HG03064 (cell line): ENCODE results near the gene SMU1.
"Not testable (repeated sequence)": the region's sequence is repeated elsewhere in the genome, so short reads cannot be mapped to it uniquely, and the experiment has no call there.

ENCODE experiments used
- ATAC-seq: cut with Tn5 transposase; IDR thresholded peaks from one replicate; pipeline ENCODE4 v1.9.1; 2021; ENCODE audit warnings: low read depth; ENCODE audit not compliant: unreplicated experiment

The SMU1 gene

DNA sequence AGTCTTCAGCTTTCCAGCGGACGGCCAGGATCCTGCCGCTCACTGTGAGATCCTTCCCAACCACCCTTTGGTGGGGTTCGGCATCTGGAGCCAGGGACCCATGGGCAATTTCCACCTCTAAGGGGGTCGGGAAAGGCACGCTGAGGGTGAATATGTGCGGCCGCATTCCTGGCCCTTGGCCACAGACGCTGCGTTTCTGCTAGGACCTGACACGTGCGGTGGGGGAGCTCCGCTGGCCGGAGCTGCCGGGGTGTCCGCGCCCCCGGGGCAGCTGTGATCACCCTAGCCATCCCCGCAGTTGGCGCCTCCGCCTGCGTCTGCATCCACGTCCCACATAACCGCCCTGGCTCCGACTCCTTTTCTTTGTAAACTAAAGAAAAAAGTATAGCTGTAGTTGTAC is 56.7 kb downstream of the SMU1 start:
- ATAC-seq: no peak

DNA sequence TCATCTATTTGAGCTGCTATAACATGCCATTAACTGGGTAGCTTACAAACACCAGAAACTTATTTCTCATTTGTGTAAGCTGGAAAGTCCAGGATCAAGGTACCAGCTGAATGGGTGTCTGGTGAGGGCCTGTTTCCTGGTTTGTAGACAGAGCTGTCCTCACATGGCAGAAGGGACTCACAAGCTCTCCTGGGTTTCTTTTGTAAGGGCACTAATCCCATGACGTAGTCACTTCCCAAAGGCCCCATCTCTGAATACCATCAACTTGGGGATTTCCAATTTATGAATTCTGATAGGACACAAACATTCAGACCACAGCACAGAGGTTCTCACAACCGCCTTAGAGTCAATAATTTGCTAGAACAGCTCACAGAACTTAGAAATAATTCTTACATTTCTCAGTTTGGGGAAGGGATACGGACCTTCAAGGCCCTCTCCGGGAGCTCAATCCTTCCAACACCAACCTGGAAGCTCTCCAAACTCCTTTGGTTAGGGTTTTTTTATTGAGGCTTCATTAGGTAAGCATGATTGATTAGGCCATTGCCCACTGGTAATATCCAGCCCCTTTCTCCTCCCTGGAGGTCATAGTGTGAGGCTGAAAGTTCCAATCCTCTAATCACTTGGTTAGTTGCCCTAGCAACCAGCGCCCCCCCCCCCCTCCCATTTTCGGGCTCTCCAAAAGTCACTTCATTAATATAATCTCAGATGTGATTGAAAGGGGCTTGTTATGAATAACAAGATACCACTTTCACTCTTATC is 59.0 kb downstream of the SMU1 start:
- ATAC-seq: no peak

DNA sequence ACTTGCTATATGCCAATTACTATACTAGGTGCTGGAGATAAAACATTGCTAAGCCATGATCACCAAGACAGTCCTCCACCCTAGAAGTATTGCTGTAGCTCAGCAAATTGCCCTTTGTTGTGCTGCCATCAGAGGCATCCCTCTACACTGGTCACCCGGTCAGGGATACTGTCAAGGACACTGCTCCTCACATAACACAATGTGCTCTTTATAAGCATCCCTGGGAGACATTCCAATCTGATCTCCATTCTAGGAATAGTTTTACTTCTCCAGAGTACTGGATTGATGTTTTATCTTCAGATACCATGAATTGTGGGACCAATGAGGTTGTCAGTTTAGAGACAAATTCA is 61.8 kb downstream of the SMU1 start:
- ATAC-seq: no peak

DNA sequence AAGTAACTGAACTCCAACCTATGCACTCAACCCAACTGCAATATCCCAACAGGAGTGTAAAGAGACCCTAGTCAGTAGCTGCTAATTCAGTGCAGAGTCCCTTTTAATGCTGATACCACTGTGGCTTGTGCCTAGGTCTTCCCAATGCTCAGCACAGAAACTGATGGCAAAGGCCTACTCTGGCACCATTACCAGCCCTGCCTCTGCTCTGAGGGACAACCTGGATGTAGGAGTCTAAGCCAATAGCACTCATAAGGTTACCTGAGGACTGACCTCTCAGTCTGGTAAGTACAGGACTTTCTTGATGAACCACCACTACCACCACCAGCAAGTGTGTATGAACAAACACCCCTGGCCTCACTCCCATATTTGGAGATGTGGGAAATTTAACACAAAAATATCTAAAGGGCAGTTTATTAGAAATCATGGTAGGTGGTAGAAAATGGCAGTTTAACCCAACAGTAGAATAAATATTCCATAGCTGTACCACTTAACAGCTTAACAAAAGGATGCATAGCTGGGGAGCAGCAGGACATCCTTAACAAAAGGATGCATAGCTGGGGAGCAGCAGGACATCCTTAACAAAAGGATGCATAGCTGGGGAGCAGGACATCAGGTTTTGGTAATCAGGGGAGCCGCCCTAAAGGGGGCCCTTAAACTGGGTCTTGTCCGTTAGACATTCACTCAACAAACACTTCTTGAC is 62.4 kb downstream of the SMU1 start:
- no peak for ATAC-seq

DNA sequence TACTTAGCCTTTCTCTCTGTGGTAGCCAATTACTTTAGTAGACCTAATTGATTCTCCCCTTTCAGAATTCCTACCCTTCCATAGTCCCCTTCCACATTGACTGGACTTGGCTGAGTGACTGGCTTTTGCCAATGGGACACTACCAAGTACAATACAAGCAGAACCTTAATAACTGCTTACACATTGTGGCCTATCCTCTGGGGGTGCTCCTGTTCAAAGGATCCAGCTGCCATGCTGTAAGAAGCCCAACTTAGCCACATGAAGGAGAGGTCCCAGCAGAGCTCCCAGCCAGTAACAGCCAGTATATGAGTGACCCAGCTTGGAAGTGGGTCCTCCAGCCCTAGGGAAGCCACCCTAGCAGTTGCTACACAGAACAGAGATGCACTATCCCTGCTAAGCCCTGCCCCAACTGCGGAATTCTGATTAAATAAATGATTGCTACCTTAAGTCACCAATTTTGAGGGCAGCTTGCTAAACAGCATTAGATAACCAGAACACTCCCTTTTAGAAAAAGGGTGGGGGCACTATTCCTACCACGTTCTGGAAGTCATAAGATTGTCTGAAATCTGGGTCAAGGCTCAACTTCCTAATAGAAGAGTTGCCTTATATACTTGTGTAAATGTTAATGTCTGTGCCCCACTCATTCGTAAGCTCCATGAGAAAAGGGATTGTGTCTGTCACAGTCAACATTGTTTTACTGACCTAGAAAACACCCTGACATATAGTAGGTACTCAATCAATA is 64.0 kb downstream of the SMU1 start:
- ATAC-seq: no peak

DNA sequence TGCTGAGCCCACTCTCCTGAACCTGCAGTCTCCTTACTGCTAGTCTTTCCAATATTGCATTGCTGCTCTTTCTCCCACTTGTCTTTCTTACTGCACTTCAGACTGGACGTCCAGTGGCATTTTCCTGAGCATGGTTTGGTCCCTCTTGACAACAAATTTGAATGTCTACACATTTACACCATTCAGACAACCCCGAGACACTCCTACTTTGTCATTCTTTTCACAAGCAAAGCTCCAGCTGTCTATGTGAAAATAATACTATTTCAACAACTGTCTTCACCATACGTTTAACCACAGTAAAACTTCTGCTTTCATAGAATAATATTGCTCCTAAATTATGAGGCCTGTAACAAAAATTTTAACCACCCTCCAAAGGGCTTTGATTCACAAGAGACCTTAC is 64.6 kb downstream of the SMU1 start:
- no peak for ATAC-seq

DNA sequence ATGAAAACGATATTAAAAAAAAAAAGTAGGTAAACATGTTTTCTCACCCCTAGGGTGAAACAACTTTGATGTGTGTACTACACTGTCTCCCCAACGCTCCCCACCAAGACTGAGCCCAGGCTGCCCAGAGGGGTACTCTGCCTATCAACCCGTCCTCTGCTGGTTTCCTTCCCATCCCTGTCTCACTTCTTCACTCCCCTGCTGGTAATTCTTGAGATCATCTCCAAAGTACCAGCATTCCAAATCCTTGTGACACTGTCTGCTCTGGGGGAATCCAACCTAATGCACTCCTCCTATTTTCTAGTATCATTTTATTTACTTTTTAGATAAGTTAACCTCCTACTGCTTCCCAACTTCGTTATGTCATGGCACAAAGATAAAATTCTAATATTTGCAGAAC is 68.7 kb downstream of the SMU1 start:
- no peak for ATAC-seq

DNA sequence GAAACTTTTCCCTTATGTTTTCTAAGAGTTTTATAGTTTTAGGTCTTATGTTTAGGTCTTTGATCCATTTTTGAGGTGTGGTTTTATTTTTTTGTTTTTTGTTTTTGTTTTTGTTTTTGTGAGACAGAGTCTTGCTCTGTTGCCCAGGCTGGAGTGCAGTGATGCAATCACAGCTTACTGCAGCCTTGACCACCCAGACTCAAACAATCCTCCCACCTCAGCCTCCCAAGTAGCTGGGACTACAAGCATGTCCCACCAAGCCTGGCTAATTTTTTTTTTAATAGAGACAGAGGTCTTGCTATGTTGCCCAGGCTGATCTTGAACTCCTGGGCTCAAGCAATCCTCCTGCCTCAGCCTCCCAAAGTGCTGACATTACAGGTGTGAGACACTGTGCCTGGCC is 71.1 kb downstream of the SMU1 start:
- not testable (repeated sequence) for ATAC-seq

DNA sequence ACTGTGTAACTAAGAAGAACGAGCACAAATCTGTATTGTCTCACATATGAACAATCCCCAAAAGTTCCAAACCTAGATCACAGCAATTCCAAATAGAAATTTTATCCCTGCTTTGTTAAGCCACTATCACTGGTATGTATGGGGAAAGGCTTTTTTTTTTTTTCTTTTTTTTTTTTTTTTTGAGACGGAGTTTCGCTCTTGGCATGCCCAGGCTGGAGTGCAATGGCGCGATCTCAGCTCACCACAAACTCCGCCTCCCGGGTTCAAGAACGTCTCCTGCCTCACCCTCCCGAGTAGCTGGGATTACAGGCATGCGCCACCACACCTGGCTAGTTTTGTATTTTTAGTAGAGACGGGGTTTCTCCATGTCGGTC is 75.8 kb downstream of the SMU1 start:
- ATAC-seq: not testable (repeated sequence)

DNA sequence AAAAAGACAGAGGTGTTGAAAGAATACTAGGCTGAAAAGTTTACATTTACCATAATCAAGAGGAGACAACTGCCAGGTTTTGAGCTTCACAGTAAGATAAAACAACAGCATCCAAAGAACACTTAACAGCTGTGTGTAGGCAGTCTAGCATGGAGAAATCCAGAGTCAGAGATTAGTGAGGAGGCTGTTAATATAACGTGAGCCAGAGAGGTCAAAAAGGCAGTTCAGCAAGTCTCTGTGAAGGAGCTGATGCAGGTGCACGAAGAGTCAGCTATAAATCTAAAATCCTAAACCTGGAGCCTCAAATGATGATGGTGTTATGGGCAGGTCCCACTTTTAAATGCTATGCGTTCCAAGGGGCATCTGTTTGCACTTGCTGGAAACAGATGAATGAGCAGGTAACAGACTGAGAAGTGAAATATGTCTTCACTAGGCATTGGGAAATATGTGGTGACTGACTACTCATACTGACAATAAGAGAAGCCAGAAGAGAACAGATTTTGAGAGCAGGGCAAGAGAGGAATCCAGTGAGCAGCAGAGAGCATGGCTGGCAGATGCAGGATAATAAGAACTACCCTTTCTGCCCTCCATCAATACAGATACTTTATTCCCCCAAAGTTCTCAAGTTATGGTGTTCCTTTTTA is 83.8 kb downstream of the SMU1 start:
- no peak for ATAC-seq

DNA sequence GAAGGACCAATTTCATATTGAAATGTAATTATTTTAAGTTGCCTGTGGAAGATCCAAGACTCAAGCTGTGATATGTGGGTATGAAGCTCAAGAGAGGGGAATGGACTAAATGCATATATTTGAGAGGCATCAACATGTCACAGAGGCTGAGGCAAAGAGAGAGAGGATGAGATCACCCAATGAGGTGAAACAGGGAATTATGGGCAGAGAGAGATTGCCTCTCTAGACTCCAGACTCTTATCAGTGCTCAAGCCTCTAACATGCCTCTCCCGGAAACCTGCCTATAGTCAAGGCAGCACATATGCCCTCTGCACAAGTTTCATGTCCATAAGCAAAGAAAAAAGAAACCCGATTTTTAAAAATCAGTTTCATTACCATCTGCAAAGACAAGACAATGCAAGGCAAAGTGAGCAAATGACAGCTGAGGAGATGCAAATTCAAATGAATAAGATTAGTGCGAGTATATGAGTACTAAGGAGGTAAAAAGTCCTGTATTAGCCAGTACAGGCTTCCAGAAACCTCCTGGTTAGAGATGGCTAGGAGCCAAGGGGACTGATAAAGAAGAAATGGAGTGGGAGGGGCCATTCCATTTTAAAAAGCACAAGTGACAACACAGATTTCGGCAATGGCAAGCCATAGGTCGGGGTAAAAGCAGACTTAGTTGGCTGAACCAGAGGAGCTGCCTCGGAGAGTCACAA is 84.4 kb downstream of the SMU1 start:
- ATAC-seq: no peak
